HG03066 (cell line): ENCODE measurements around the gene SNORC.

ENCODE experiments used
- ATAC-seq: cut with Tn5 transposase; IDR thresholded peaks from one replicate; pipeline ENCODE4 v1.9.1; 2021; ENCODE audit warnings: low read depth; ENCODE audit not compliant: unreplicated experiment

The SNORC gene

GRCh38 chr2:232866104-232866503, 4.0 kb upstream of the SNORC start:
- ATAC-seq = no peak

- ATAC-seq = no peak
These were observed 686 bp upstream of the SNORC start for GRCh38 chr2:232869138-232870017.

- ATAC-seq = no peak
These were observed 805 bp downstream of the SNORC start for GRCh38 chr2:232870766-232871371.

GRCh38 chr2:232871418-232871834, 1.4 kb downstream of the SNORC start:
- ATAC-seq = no peak

GRCh38 chr2:232871835-232872736, 2.0 kb downstream of the SNORC start:
- ATAC-seq = no peak

- ATAC-seq = no peak
These were observed 2.8 kb downstream of the SNORC start for GRCh38 chr2:232872826-232873225.

GRCh38 chr2:232873292-232873908, 3.3 kb downstream of the SNORC start:
- ATAC-seq = no peak

- ATAC-seq = no peak
These were observed 4.0 kb downstream of the SNORC start for GRCh38 chr2:232873909-232874641.

GRCh38 chr2:232874677-232875223, 4.7 kb downstream of the SNORC start:
- ATAC-seq = no peak

- no peak for ATAC-seq
These were observed 5.4 kb downstream of the SNORC start for GRCh38 chr2:232875256-232876121.

- ATAC-seq = no peak
These were observed 6.3 kb downstream of the SNORC start for GRCh38 chr2:232876161-232876977.

- no peak for ATAC-seq
These were observed 6.9 kb downstream of the SNORC start for GRCh38 chr2:232876978-232877441.

GRCh38 chr2:232877940-232878511, 8.0 kb downstream of the SNORC start:
- no peak for ATAC-seq

- no peak for ATAC-seq
These were observed 9.0 kb downstream of the SNORC start for GRCh38 chr2:232878855-232879617.

- ATAC-seq = no peak
These were observed 9.8 kb downstream of the SNORC start for GRCh38 chr2:232879618-232880494.
